Gastrocnemius medialis (tissue), 4 donors: Measurements from ENCODE around the gene SLAMF9. TPM values are rescaled to one million over a fixed set of nuclear protein-coding genes. Genes with fewer than 3 reads are reported as not detected.
A peak's percentile ranks its signal among the peaks of the same experiment; 100 is the strongest.

ENCODE experiments used
- ATAC-seq, 2 donors: fragments of 150-250 bp; one replicate each; pipeline ENCODE4 v1.9.1; 2016
- DNase-seq, 2 donors: peaks; one replicate each; pipeline ENCODE4 v3.0.0-alpha.2; 2019
- H3K27ac ChIP-seq, 4 donors: fragments of 200-600 bp; sonication (generic); 1 replicate in 1 of 4; 2 replicates in 3 of 4; pipeline ENCODE4 v1.5.1; 2016 to 2018; ENCODE audit warnings: mild to moderate bottlenecking in 2 of 4, moderate library complexity in 1 of 4
- H3K27me3 ChIP-seq, 3 donors: fragments of 200-600 bp; sonication (generic) in 2 of 3; 1 replicate in 1 of 3; 2 replicates in 2 of 3; pipeline versions ENCODE4 v1.5.1 to v1.6.0; 2016 to 2019; ENCODE audit warnings: mild to moderate bottlenecking in 1 of 3, moderate library complexity in 1 of 3
- H3K36me3 ChIP-seq, 2 donors: fragments of 200-600 bp; sonication (generic) in 1 of 2; one replicate each; pipeline ENCODE4 v1.5.1; 2017 to 2018
- H3K4me1 ChIP-seq, 2 donors: fragments of 200-600 bp; sonication (generic) in 1 of 2; one replicate each; pipeline ENCODE4 v1.5.1; 2016 to 2017; ENCODE audit warnings: mild to moderate bottlenecking in 2 of 2
- H3K4me3 ChIP-seq, 4 donors: fragments of 200-600 bp; sonication (generic) in 3 of 4; 1 replicate in 1 of 4; 2 replicates in 3 of 4; pipeline ENCODE4 v1.5.1; 2016 to 2019; ENCODE audit warnings: mild to moderate bottlenecking in 2 of 4
- H3K9me3 ChIP-seq, 3 donors: fragments of 200-600 bp; sonication (generic) in 2 of 3; 1 replicate in 1 of 3; 2 replicates in 2 of 3; pipeline ENCODE4 v1.5.1; 2016 to 2019
- CTCF ChIP-seq, 5 experiments: fragments of 450-650 bp in 3 of 5; fragments of 200-600 bp in 2 of 5; sonication (generic) in 2 of 5; IDR thresholded peaks in 4 of 5; conservative IDR thresholded peaks in 1 of 5; 1 replicate in 4 of 5; 2 replicates in 1 of 5; pipeline ENCODE4 v1.5.1; 2016 to 2019; ENCODE audit warnings: antibody characterized with exemption in 5 of 5, mild to moderate bottlenecking in 3 of 5, moderate library complexity in 3 of 5
- POLR2A ChIP-seq, 2 donors: fragments of 450-650 bp; IDR thresholded peaks; one replicate each; pipeline ENCODE4 v1.6.1; 2017; ENCODE audit warnings: antibody characterized with exemption in 2 of 2, mild to moderate bottlenecking in 2 of 2, moderate library complexity in 2 of 2
- in situ Hi-C, 4 donors: fragments of 200-750 bp; cut with MboI; loops; one replicate each; pipeline versions ENCODE4 v1.15.0 to v1.8.0; 2017; ENCODE audit warnings: low sequenced_read_pairs in 4 of 4
- intact Hi-C: fragments of 100-400 bp; cut with DNase I; formaldehyde crosslinking; loops from one replicate; pipeline ENCODE4 v1.15.1; 2023; ENCODE audit warnings: low total_unique reads
- total RNA-seq, 4 donors: library from RNA; depleted of rRNA; stranded (reverse); fragments of >200 nt; gene quantifications; one replicate each; pipeline versions ENCODE4 v1.1.0 to v1.2.3, GENCODE V29; 2016

Gene SLAMF9
- total RNA-seq, 4 donors from 2014 or later, result not detected

- H3K27me3 ChIP-seq, result peaks cover 16 to 24% (median 19%) of the 10 kb centered on the region in 3 donors
- ATAC-seq, result peak; percentile 57
- peaks cover 0 to 11% of the 10 kb centered on the region in 2 donors for H3K36me3 ChIP-seq
- TF ChIP-seq POLR2A (IDR thresholded peaks at IDR 0.05) (peak; percentile 57 to 73), CTCF (IDR thresholded peaks at IDR 0.05 in 4 of 5, conservative IDR thresholded peaks at IDR 0.05 in 1 of 5) (no peak)
- intact Hi-C loops, result loop anchor here (10.0 kb wide), 1 partner anchor 69 kb away; no protein-coding TSS in a partner anchor
- DNase-seq, result peak; percentile 45 to 71
- in situ Hi-C loops, result no loop called here
- peak overlapping the region; percentile 74 to 77 (median 76) for H3K4me3 ChIP-seq
- no peaks in the 10 kb centered on the region for H3K9me3 ChIP-seq
- peaks cover 26 to 31% of the 10 kb centered on the region in 2 donors for H3K4me1 ChIP-seq
- H3K27ac ChIP-seq, result peak overlapping the region; percentile 84 to 94 (median 91)
Observed at GRCh38 chr1:159923203-159924024, 30.6 kb downstream of the SLAMF9 start.

- Histone ChIP-seq H3K36me3 (peaks cover 0 to 11% of the 10 kb centered on the region in 2 donors), H3K4me3 (peak overlapping the region; percentile 74 to 77 (median 76)), H3K4me1 (peaks cover 26 to 32% of the 10 kb centered on the region in 2 donors), H3K27me3 (peaks cover 16 to 24% (median 19%) of the 10 kb centered on the region in 3 donors), H3K27ac (peak overlapping the region; percentile 84 to 94 (median 91)), H3K9me3 (no peaks in the 10 kb centered on the region)
- in situ Hi-C loops, result no loop called here
- no peak for TF ChIP-seq CTCF (IDR thresholded peaks at IDR 0.05 in 4 of 5, conservative IDR thresholded peaks at IDR 0.05 in 1 of 5)
- TF ChIP-seq POLR2A (IDR thresholded peaks at IDR 0.05), result no peak
- peak in 1 of 2 donors; percentile 32 for DNase-seq
- intact Hi-C loops, result loop anchor here (10.0 kb wide), 1 partner anchor 68 kb away; no protein-coding TSS in a partner anchor
- ATAC-seq, result peak in 1 of 2 donors; percentile 6
Observed at GRCh38 chr1:159922511-159923202, 31.4 kb downstream of the SLAMF9 start.

- Histone ChIP-seq H3K27me3 (peaks cover 16 to 24% (median 19%) of the 10 kb centered on the region in 3 donors), H3K4me1 (peaks cover 26 to 32% of the 10 kb centered on the region in 2 donors), H3K4me3 (peak overlapping the region; percentile 74 to 77 (median 76)), H3K9me3 (no peaks in the 10 kb centered on the region), H3K36me3 (peaks cover 0 to 14% of the 10 kb centered on the region in 2 donors), H3K27ac (peak overlapping the region; percentile 84 to 94 (median 91))
- no peak for DNase-seq
- in situ Hi-C loops, result no loop called here
- TF ChIP-seq CTCF (IDR thresholded peaks at IDR 0.05 in 4 of 5, conservative IDR thresholded peaks at IDR 0.05 in 1 of 5), result no peak
- TF ChIP-seq POLR2A (IDR thresholded peaks at IDR 0.05), result no peak
- intact Hi-C loops, result loop anchor here (10.0 kb wide), 1 partner anchor 67 kb away; no protein-coding TSS in a partner anchor
- no peak for ATAC-seq
Observed at GRCh38 chr1:159921700-159922504, 32.1 kb downstream of the SLAMF9 start.

GRCh38 chr1:159921251-159921650 lies 32.8 kb downstream of the SLAMF9 start:
- Histone ChIP-seq H3K4me3 (no peak overlapping the region), H3K27ac (peak overlapping the region; percentile 84 to 94 (median 91)), H3K4me1 (peaks cover 26 to 33% of the 10 kb centered on the region in 2 donors), H3K27me3 (peaks cover 14 to 19% (median 18%) of the 10 kb centered on the region in 3 donors), H3K36me3 (peaks cover 0 to 14% of the 10 kb centered on the region in 2 donors), H3K9me3 (no peaks in the 10 kb centered on the region)
- DNase-seq, result no peak
- TF ChIP-seq CTCF (IDR thresholded peaks at IDR 0.05 in 4 of 5, conservative IDR thresholded peaks at IDR 0.05 in 1 of 5) (no peak), POLR2A (IDR thresholded peaks at IDR 0.05) (no peak)
- intact Hi-C loops, result loop anchor here (10.0 kb wide), 1 partner anchor 66 kb away; no protein-coding TSS in a partner anchor
- no peak for ATAC-seq
- in situ Hi-C loops, result no loop called here
